Small intestine (tissue), 7 donors: ENCODE measurements around the gene CAMKV. TPM values are rescaled to one million over a fixed set of nuclear protein-coding genes. Genes with fewer than 3 reads are reported as not detected.

ENCODE experiments used
- DNase-seq, 2 donors: peaks; one replicate each; pipeline versions ENCODE4 v3.0.0 to v3.0.0-alpha.2; 2013
- FAIRE-seq: peaks from 2 replicates; lab custom pipeline; 2012; peaks lifted over from hg19 to GRCh38; lab: Jason Lieb, UNC
- H3K27ac ChIP-seq, 3 donors: one replicate each; pipeline ENCODE4 v1.5.1; 2013; ENCODE audit warnings: low read length in 2 of 3, mild to moderate bottlenecking in 2 of 3, control low read depth in 1 of 3, inconsistent platforms in 1 of 3, low read depth in 1 of 3, moderate library complexity in 1 of 3
- H3K27me3 ChIP-seq, 3 donors: one replicate each; pipeline ENCODE4 v1.6.1; 2013; ENCODE audit warnings: low read length in 3 of 3, inconsistent platforms in 1 of 3; ENCODE audit not compliant: control insufficient read depth in 3 of 3, insufficient read depth in 3 of 3
- H3K36me3 ChIP-seq, 3 donors: one replicate each; pipeline ENCODE4 v1.6.1; 2013; ENCODE audit warnings: low read length in 3 of 3, inconsistent platforms in 1 of 3, low read depth in 1 of 3, mild to moderate bottlenecking in 1 of 3, moderate library complexity in 1 of 3; ENCODE audit not compliant: control insufficient read depth in 3 of 3, insufficient read depth in 2 of 3
- H3K4me1 ChIP-seq, 3 donors: one replicate each; pipeline ENCODE4 v1.6.1; 2013; ENCODE audit warnings: low read length in 2 of 3, inconsistent platforms in 1 of 3, low read depth in 1 of 3, mild to moderate bottlenecking in 1 of 3, moderate library complexity in 1 of 3; ENCODE audit not compliant: control insufficient read depth in 3 of 3, insufficient read depth in 2 of 3
- H3K4me3 ChIP-seq, 3 donors: one replicate each; pipeline ENCODE4 v1.5.1; 2013; ENCODE audit warnings: low read length in 3 of 3, control low read depth in 1 of 3, inconsistent platforms in 1 of 3, low read depth in 1 of 3, mild to moderate bottlenecking in 1 of 3, moderate library complexity in 1 of 3
- H3K9me3 ChIP-seq, 2 donors: one replicate each; pipeline ENCODE4 v1.6.1; 2013; ENCODE audit warnings: low read depth in 1 of 2, low read length in 1 of 2; ENCODE audit not compliant: control insufficient read depth in 2 of 2, insufficient read depth in 1 of 2
- WGBS, 3 donors: extraction: QIAGEN DNeasy Blood & Tissue Kit; methylation state at CpG; one replicate each; pipeline ENCODE4 v1.1.7; 2013; 5-methylcytosine and 5-hydroxymethylcytosine counted together
- polyA plus RNA-seq, 4 donors: library from polyadenylated mRNA; stranded (reverse) in 3 of 4; unstranded in 1 of 4; fragments of 200-250 nt in 3 of 4; fragments of 120-200 nt in 1 of 4; gene quantifications; one replicate each; pipeline versions ENCODE4 v1.2.1 to v1.2.3, GENCODE V29; 2013
- donor health status: healthy with polysubstance abuse.
- donor health status: control.
- donor health status: control.
- donor health status: Bipolar disorder and iron deficiency.
- donor health status: healthy.

The CAMKV gene
- polyA plus RNA-seq, 4 donors = 0.15 to 32.1 (median 0.81) TPM; not detected in 1

- no peak for FAIRE-seq
- H3K4me1 ChIP-seq = peaks cover 4 to 63% (median 6%) of the 10 kb centered on the region in 3 donors
- H3K9me3 ChIP-seq = no peaks in the 10 kb centered on the region
- H3K27me3 ChIP-seq = no peaks in the 10 kb centered on the region
- H3K27ac ChIP-seq = peak overlapping the region; percentile 69 to 98 (median 97)
- H3K4me3 ChIP-seq = peak overlapping the region in 2 of 3 donors; percentile 12 to 80
- H3K36me3 ChIP-seq = peaks cover 0 to 50% (median 7%) of the 10 kb centered on the region in 3 donors
- 32 to 48% (median 44%) methylated on average over 9 to 11 of the region's 11 CpGs for WGBS, 3 donors
- peak in 1 of 2 donors; percentile 40 for DNase-seq
Observed at GRCh38 chr3:49901366-49902339, 31.9 kb upstream of the CAMKV start.

GRCh38 chr3:49900491-49901153 is 30.9 kb upstream of the CAMKV start:
- DNase-seq (peak; percentile 90 to 97), FAIRE-seq (no peak)
- WGBS, 3 donors = 9 to 50% (median 26%) methylated on average over 8 of the region's 8 CpGs
- H3K4me3 ChIP-seq = peak overlapping the region in 2 of 3 donors; percentile 13 to 80
- H3K4me1 ChIP-seq = peaks cover 4 to 53% (median 5%) of the 10 kb centered on the region in 3 donors
- H3K27ac ChIP-seq = peak overlapping the region; percentile 69 to 98 (median 94)
- H3K36me3 ChIP-seq = peaks cover 4 to 59% (median 13%) of the 10 kb centered on the region in 3 donors
- H3K9me3 ChIP-seq = no peaks in the 10 kb centered on the region
- H3K27me3 ChIP-seq = no peaks in the 10 kb centered on the region

GRCh38 chr3:49899815-49900214 is 30.1 kb upstream of the CAMKV start:
- 71 to 85% (median 81%) methylated on average over 5 of the region's 5 CpGs for WGBS, 3 donors
- H3K36me3 ChIP-seq = peaks cover 4 to 64% (median 18%) of the 10 kb centered on the region in 3 donors
- H3K27me3 ChIP-seq = no peaks in the 10 kb centered on the region
- peak; percentile 38 to 55 for DNase-seq
- no peaks in the 10 kb centered on the region for H3K9me3 ChIP-seq
- H3K4me1 ChIP-seq = peaks cover 2 to 48% (median 4%) of the 10 kb centered on the region in 3 donors
- H3K27ac ChIP-seq = peak overlapping the region; percentile 69 to 95 (median 94)
- FAIRE-seq = no peak
- H3K4me3 ChIP-seq = peak overlapping the region in 2 of 3 donors; percentile 13 to 55

GRCh38 chr3:49898991-49899390 is 29.3 kb upstream of the CAMKV start:
- WGBS, 3 donors = 69 to 79% (median 71%) methylated on average over 6 of the region's 6 CpGs

GRCh38 chr3:49896345-49896744 is 26.6 kb upstream of the CAMKV start:
- Histone ChIP-seq H3K36me3 (peaks cover 6 to 66% (median 19%) of the 10 kb centered on the region in 3 donors), H3K9me3 (no peaks in the 10 kb centered on the region), H3K27me3 (no peaks in the 10 kb centered on the region), H3K4me3 (no peak overlapping the region), H3K4me1 (peaks cover 0 to 17% (median 0%) of the 10 kb centered on the region in 3 donors), H3K27ac (no peak overlapping the region)
- 82 to 85% (median 85%) methylated on average over 5 of the region's 5 CpGs for WGBS, 3 donors
- DNase-seq = no peak
- FAIRE-seq = no peak

More at GRCh38 chr3:49898991-49899390, 29.3 kb upstream of the CAMKV start:
- no peak for DNase-seq
- peaks cover 4 to 64% (median 18%) of the 10 kb centered on the region in 3 donors for H3K36me3 ChIP-seq
- no peaks in the 10 kb centered on the region for H3K9me3 ChIP-seq
- peak overlapping the region in 1 of 3 donors; percentile 17 for H3K27ac ChIP-seq
- H3K4me3 ChIP-seq = peak overlapping the region in 1 of 3 donors; percentile 16
- peaks cover 0 to 39% (median 4%) of the 10 kb centered on the region in 3 donors for H3K4me1 ChIP-seq
- H3K27me3 ChIP-seq = no peaks in the 10 kb centered on the region
- FAIRE-seq = no peak

GRCh38 chr3:49895791-49896190 is 26.1 kb upstream of the CAMKV start:
- no peak for FAIRE-seq
- H3K9me3 ChIP-seq = no peaks in the 10 kb centered on the region
- H3K27me3 ChIP-seq = no peaks in the 10 kb centered on the region
- WGBS, 3 donors = 95 to 100% (median 95%) methylated on average over 8 to 9 of the region's 9 CpGs
- no peak overlapping the region for H3K27ac ChIP-seq
- peaks cover 0 to 12% (median 0%) of the 10 kb centered on the region in 3 donors for H3K4me1 ChIP-seq
- peaks cover 6 to 69% (median 25%) of the 10 kb centered on the region in 3 donors for H3K36me3 ChIP-seq
- no peak overlapping the region for H3K4me3 ChIP-seq
- no peak for DNase-seq

- 84 to 90% (median 88%) methylated on average over 10 of the region's 10 CpGs for WGBS, 3 donors
- H3K4me1 ChIP-seq = peaks cover 0 to 9% (median 0%) of the 10 kb centered on the region in 3 donors
- no peak overlapping the region for H3K4me3 ChIP-seq
- no peaks in the 10 kb centered on the region for H3K27me3 ChIP-seq
- peaks cover 2 to 57% (median 11%) of the 10 kb centered on the region in 3 donors for H3K36me3 ChIP-seq
- no peaks in the 10 kb centered on the region for H3K9me3 ChIP-seq
- FAIRE-seq = no peak
- DNase-seq = no peak
- H3K27ac ChIP-seq = no peak overlapping the region
Observed at GRCh38 chr3:49889296-49889695, 19.6 kb upstream of the CAMKV start.

- Histone ChIP-seq H3K4me3 (no peak overlapping the region), H3K27ac (peak overlapping the region in 1 of 3 donors; percentile 51), H3K4me1 (peaks cover 1 to 19% (median 2%) of the 10 kb centered on the region in 3 donors), H3K36me3 (peaks cover 0 to 55% (median 11%) of the 10 kb centered on the region in 3 donors), H3K27me3 (no peaks in the 10 kb centered on the region), H3K9me3 (peaks cover 0 to 2% of the 10 kb centered on the region in 2 donors)
- peak in 1 of 2 donors; percentile 40 for DNase-seq
- FAIRE-seq = no peak
Observed at GRCh38 chr3:49886922-49887265, 17.2 kb upstream of the CAMKV start.
